ENCODE measurements around the gene GATA1. TPM values are rescaled to one million over a fixed set of nuclear protein-coding genes. Genes with fewer than 3 reads are reported as not detected.
"Not testable (repeated sequence)": the region's sequence is repeated elsewhere in the genome, so short reads cannot be mapped to it uniquely, and the experiment has no call there.

Gene GATA1
- total RNA-seq, 6 experiments from 2014 or later: not detected

- no peak for TF ChIP-seq CTCF (IDR thresholded peaks at IDR 0.05)
- no peak for DNase-seq
- H3K27me3 Mint-ChIP-seq (ENCODE audit: insufficient read depth): no peaks in the 10 kb centered on the region
- H3K9me3 Mint-ChIP-seq: no peaks in the 10 kb centered on the region
- peaks cover 2% of the 10 kb centered on the region; the same call in 1 of the 2 replicates for H3K36me3 Mint-ChIP-seq (ENCODE audit: low read depth)
- no peak overlapping the region for H3K27ac Mint-ChIP-seq
- no peaks in the 10 kb centered on the region for H3K4me1 Mint-ChIP-seq (ENCODE audit: low read depth)
- H3K4me3 Mint-ChIP-seq: no peak overlapping the region
Measured at GRCh38 chrX:48814722-48815121, 28.3 kb downstream of the GATA1 start.

GRCh38 chrX:48815266-48815665 lies 28.9 kb downstream of the GATA1 start:
- DNase-seq: no peak
- Mint-ChIP-seq H3K4me1 (ENCODE audit: low read depth) (no peaks in the 10 kb centered on the region), H3K27ac (no peak overlapping the region), H3K27me3 (ENCODE audit: insufficient read depth) (no peaks in the 10 kb centered on the region), H3K9me3 (no peaks in the 10 kb centered on the region), H3K4me3 (no peak overlapping the region), H3K36me3 (ENCODE audit: low read depth) (peaks cover 5% of the 10 kb centered on the region; the same call in 1 of the 2 replicates)
- no peak for TF ChIP-seq CTCF (IDR thresholded peaks at IDR 0.05)

- H3K4me1 Mint-ChIP-seq (ENCODE audit: low read depth): no peaks in the 10 kb centered on the region
- no peaks in the 10 kb centered on the region for H3K9me3 Mint-ChIP-seq
- no peak for DNase-seq
- peaks cover 5% of the 10 kb centered on the region; the same call in 1 of the 2 replicates for H3K36me3 Mint-ChIP-seq (ENCODE audit: low read depth)
- no peak for TF ChIP-seq CTCF (IDR thresholded peaks at IDR 0.05)
- H3K27ac Mint-ChIP-seq: no peak overlapping the region
- H3K27me3 Mint-ChIP-seq (ENCODE audit: insufficient read depth): no peaks in the 10 kb centered on the region
- H3K4me3 Mint-ChIP-seq: no peak overlapping the region
Measured at GRCh38 chrX:48816014-48816810, 29.8 kb downstream of the GATA1 start.

DNA sequence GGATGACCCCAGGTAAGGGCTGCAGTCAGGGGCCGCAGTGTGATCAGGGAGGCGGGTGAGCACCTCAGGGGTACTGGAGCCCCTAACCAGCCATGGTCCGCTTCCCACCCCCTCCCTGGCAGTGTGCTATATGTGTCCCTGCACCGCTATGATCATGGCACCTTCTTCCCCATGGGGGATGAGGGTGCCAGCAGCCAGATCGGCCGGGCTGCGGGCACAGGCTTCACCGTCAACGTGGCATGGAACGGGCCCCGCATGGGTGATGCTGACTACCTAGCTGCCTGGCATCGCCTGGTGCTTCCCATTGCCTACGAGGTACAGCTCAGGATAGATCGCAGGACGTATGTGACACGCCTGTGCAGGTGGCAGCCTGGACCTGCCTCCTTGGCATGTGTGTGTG lies 31.7 kb downstream of the GATA1 start:
- no peak for DNase-seq
- H3K27ac Mint-ChIP-seq: no peak overlapping the region
- H3K27me3 Mint-ChIP-seq (ENCODE audit: insufficient read depth): no peaks in the 10 kb centered on the region
- no peak overlapping the region for H3K4me3 Mint-ChIP-seq
- no peak for TF ChIP-seq CTCF (IDR thresholded peaks at IDR 0.05)
- H3K36me3 Mint-ChIP-seq (ENCODE audit: low read depth): peaks cover 5% of the 10 kb centered on the region; the same call in 1 of the 2 replicates
- H3K4me1 Mint-ChIP-seq (ENCODE audit: low read depth): no peaks in the 10 kb centered on the region
- no peaks in the 10 kb centered on the region for H3K9me3 Mint-ChIP-seq

GRCh38 chrX:48818866-48819265 lies 32.5 kb downstream of the GATA1 start:
- Mint-ChIP-seq H3K4me3 (no peak overlapping the region), H3K36me3 (ENCODE audit: low read depth) (peaks cover 5% of the 10 kb centered on the region; the same call in 1 of the 2 replicates), H3K9me3 (no peaks in the 10 kb centered on the region), H3K27me3 (ENCODE audit: insufficient read depth) (no peaks in the 10 kb centered on the region), H3K27ac (no peak overlapping the region), H3K4me1 (ENCODE audit: low read depth) (no peaks in the 10 kb centered on the region)
- no peak for TF ChIP-seq CTCF (IDR thresholded peaks at IDR 0.05)
- DNase-seq: no peak

DNA sequence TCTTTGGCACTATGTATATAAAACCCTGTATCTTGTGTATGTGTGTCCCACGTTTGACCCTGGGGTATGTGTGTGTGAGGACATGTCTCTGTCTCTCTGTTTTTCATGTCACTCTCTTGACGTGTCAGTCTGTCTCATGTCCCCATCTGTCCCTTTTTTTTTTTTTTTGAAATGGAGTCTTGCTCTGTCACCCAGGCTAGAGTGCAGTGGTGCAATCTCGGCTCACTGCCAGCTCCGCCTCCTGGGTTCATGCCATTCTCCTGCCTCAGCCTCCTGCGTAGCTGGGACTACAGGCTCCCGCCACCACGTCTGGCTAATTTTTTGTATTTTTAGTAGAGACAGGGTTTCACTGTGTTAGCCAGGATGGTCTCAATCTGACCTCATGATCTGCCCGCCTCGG lies 33.0 kb downstream of the GATA1 start:
- not testable (repeated sequence) for H3K4me3 Mint-ChIP-seq; H3K9me3 Mint-ChIP-seq; DNase-seq; H3K27me3 Mint-ChIP-seq (ENCODE audit: insufficient read depth); H3K36me3 Mint-ChIP-seq (ENCODE audit: low read depth); H3K27ac Mint-ChIP-seq; H3K4me1 Mint-ChIP-seq (ENCODE audit: low read depth)
